Measurements from ENCODE around the gene DCHS2. TPM values are rescaled to one million over a fixed set of nuclear protein-coding genes. Genes with fewer than 3 reads are reported as not detected.

Gene DCHS2
- total RNA-seq = under 1 TPM; 0.27 to 0.84 (median 0.38) TPM

- no peak for DNase-seq (ENCODE audit: low spot score in 2 of 2)
- intact Hi-C loops (cut with DNase I; ENCODE audit: low total_unique reads) = no loop called here
- 1 to 2% methylated on average over 32 to 44 of the region's 53 CpGs for WGBS, 2 donors
Observed at GRCh38 chr4:154491341-154492271, at the start of gene DCHS2. TSS of gene DCHS2 (minus strand) at chr4:154491799. CDS start at chr4:154491355, 444 bp downstream.

GRCh38 chr4:154534296-154534695, 42.7 kb upstream of the DCHS2 start:
- DNase-seq (ENCODE audit: low spot score in 2 of 2) = no peak
- H3K4me3 ChIP-seq (ENCODE audit: low read depth, poor library complexity, severe bottlenecking) = no peak overlapping the region
- intact Hi-C loops (cut with DNase I; ENCODE audit: low total_unique reads) = no loop called here
- 77 to 84% methylated on average over 1 of the region's 1 CpG for WGBS, 2 donors
- TF ChIP-seq POLR2A (IDR thresholded peaks at IDR 0.05) = no peak
- TF ChIP-seq, protein P1, sequence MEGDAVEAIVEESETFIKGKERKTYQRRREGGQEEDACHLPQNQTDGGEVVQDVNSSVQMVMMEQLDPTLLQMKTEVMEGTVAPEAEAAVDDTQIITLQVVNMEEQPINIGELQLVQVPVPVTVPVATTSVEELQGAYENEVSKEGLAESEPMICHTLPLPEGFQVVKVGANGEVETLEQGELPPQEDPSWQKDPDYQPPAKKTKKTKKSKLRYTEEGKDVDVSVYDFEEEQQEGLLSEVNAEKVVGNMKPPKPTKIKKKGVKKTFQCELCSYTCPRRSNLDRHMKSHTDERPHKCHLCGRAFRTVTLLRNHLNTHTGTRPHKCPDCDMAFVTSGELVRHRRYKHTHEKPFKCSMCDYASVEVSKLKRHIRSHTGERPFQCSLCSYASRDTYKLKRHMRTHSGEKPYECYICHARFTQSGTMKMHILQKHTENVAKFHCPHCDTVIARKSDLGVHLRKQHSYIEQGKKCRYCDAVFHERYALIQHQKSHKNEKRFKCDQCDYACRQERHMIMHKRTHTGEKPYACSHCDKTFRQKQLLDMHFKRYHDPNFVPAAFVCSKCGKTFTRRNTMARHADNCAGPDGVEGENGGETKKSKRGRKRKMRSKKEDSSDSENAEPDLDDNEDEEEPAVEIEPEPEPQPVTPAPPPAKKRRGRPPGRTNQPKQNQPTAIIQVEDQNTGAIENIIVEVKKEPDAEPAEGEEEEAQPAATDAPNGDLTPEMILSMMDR (IDR thresholded peaks at IDR 0.05) = no peak

More at GRCh38 chr4:154491341-154492271, at the start of gene DCHS2:
- TF ChIP-seq, protein P1 (IDR thresholded peaks at IDR 0.05) = no peak
- no peak for TF ChIP-seq POLR2A (IDR thresholded peaks at IDR 0.05)
- H3K4me3 ChIP-seq (ENCODE audit: low read depth, poor library complexity, severe bottlenecking) = no peak within 1 kb of the TSS

DNA sequence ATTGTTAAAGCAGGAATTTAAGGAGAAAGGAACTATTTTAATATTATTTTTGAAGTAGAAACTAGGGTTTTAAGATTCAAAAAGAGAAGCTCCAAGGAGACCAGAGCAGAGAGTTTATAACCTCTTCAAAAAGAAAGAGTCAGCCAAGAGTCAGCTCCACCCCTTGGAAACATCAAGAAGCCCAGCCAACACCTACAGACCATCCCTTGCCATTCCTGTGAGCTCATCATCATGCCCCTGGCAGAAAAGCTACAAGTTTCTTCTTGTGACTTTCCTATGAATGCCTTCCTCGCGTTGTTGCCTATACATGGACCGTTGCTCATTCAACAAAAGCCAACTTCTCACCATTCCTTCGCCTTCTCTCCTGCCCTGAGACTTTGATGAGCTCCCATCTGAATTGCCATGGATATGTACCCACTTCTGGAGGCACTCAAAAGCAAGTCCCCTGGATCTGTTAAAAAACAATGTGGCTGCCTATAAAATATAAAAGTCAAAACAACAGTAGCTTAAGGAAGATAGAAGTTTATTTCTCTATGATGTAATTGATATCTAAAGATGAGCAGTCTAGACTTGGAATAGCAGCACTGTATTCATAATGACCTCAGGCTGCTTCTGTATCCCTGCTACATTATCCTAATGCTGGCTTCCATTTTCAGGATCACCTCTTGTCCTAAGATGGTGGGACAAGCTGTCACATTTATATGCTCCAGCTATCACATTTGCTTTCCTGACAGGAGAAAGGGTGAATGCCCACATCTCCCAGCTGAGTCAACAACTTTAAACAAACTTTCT, 38.3 kb upstream of the DCHS2 start:
- TF ChIP-seq, protein P1 (IDR thresholded peaks at IDR 0.05) = no peak
- TF ChIP-seq POLR2A (IDR thresholded peaks at IDR 0.05) = no peak
- 45 to 58% methylated on average over 4 of the region's 4 CpGs for WGBS, 2 donors
- no peak overlapping the region for H3K4me3 ChIP-seq (ENCODE audit: low read depth, poor library complexity, severe bottlenecking)
- intact Hi-C loops (cut with DNase I; ENCODE audit: low total_unique reads) = no loop called here
- DNase-seq (ENCODE audit: low spot score in 2 of 2) = peak in 1 of 2 donors; percentile 30

DNA sequence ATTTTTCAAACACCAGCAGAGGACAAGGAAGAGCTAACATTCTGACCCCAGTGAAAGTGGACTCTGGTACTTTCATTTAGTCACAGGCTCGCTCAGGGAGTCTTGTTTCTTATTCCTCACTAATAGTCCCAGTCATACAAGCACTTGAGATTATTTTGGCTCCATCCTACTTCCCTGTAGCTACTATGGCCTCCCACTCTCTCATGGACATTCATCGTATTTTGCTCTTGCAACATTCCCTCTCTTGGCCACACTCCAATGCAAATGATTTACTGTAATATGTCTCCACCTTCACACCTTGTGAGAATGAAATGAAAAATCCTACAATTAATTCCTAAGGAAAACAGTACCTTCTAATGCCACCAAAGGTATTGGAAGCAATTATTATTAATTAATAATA, 37.3 kb upstream of the DCHS2 start:
- TF ChIP-seq, protein P1 (IDR thresholded peaks at IDR 0.05) = no peak
- TF ChIP-seq POLR2A (IDR thresholded peaks at IDR 0.05) = no peak
- intact Hi-C loops (cut with DNase I; ENCODE audit: low total_unique reads) = no loop called here
- WGBS, 2 donors = 43 to 56% methylated on average over 2 of the region's 2 CpGs
- no peak for DNase-seq (ENCODE audit: low spot score in 2 of 2)
- H3K4me3 ChIP-seq (ENCODE audit: low read depth, poor library complexity, severe bottlenecking) = no peak overlapping the region

DNA sequence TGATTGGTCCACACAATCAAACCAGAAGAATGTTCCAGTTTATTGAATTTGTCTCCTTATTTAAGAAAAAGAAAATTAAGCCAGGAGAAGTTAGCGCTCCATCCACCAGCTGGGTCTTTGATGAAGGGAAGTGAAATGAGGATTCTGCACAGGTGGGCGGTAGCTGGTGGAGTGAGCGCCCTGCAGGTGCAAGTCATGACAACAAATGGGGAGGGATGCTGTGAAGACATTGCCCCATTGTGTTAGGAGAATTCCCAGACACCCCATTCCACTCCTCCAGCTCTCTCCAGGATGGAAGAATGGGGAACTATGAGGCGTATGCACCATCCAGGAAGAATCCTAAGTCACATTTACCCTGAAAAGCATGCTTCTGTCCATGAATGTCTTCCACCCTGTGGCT, 35.7 kb upstream of the DCHS2 start:
- TF ChIP-seq, protein P1 (IDR thresholded peaks at IDR 0.05) = no peak
- TF ChIP-seq POLR2A (IDR thresholded peaks at IDR 0.05) = no peak
- intact Hi-C loops (cut with DNase I; ENCODE audit: low total_unique reads) = no loop called here
- no peak for DNase-seq (ENCODE audit: low spot score in 2 of 2)
- 75 to 91% methylated on average over 4 of the region's 4 CpGs for WGBS, 2 donors
- no peak overlapping the region for H3K4me3 ChIP-seq (ENCODE audit: low read depth, poor library complexity, severe bottlenecking)
